AG09319 (cell line): Measurements from ENCODE around the gene LZTS2.

Source experiments
- DNase-seq: peaks from one replicate; pipeline ENCODE4 v3.0.0-alpha.2; 2010; ENCODE audit warnings: low read depth; ENCODE audit errors: extremely low read depth
- TF ChIP-seq, protein P1 (sequence below): IDR thresholded peaks from 2 replicates; pipeline ENCODE4 v1.5.1; 2011; ENCODE audit warnings: low read depth, mild to moderate bottlenecking, inconsistent platforms, low read length, moderate library complexity

The LZTS2 gene

DNA sequence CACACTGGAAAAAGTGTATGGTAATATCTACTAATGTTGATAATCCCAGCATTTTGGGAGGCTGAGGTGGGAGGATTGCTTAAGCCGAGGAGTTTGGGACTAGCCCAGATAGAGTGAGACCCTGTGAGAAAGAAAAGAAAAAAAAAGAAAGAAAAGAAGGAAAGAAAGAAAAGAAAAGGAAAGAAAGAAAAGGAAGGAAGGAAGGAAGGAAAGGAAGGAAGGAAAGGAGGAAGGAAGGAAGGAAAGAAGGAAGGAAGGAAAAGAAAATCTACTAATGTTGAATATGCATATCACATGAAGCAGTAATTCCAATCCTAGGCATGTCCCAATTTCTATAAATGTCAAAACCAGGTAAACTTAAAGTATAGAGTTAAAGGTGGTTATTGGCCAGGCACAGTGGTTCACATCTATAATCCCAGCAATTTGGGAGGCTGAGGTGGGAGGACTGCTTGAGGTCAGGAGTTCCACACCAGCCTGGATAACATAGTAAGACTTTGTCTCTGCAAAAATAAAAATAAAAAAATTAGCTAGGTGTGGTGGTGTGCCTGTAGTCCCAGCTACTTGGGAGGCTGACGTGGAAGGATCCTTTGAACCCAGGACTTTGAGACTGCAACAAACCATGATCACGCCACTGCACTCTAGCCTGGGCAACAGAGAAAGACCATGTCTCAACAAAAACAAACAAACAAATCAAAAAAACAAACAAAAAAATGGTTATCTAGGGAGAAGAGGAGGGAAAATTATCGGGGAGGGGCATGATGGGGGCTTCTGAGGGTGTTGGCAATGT is 57.0 kb downstream of the LZTS2 start:
- no peak for DNase-seq
- TF ChIP-seq, protein P1, sequence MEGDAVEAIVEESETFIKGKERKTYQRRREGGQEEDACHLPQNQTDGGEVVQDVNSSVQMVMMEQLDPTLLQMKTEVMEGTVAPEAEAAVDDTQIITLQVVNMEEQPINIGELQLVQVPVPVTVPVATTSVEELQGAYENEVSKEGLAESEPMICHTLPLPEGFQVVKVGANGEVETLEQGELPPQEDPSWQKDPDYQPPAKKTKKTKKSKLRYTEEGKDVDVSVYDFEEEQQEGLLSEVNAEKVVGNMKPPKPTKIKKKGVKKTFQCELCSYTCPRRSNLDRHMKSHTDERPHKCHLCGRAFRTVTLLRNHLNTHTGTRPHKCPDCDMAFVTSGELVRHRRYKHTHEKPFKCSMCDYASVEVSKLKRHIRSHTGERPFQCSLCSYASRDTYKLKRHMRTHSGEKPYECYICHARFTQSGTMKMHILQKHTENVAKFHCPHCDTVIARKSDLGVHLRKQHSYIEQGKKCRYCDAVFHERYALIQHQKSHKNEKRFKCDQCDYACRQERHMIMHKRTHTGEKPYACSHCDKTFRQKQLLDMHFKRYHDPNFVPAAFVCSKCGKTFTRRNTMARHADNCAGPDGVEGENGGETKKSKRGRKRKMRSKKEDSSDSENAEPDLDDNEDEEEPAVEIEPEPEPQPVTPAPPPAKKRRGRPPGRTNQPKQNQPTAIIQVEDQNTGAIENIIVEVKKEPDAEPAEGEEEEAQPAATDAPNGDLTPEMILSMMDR, result no peak
